H9 (cell line): ENCODE measurements around the gene SLC27A6. TPM values are rescaled to one million over a fixed set of nuclear protein-coding genes. Genes with fewer than 3 reads are reported as not detected.

Experiments used
- DNase-seq: peaks from one replicate; pipeline ENCODE4 v3.0.0-alpha.2; 2017
- H2AFZ ChIP-seq: one replicate; pipeline ENCODE4 v1.6.1; 2013; ENCODE audit warnings: mild to moderate bottlenecking, low read length, control low read depth, moderate library complexity
- H2AK5ac ChIP-seq: 2 replicates; pipeline ENCODE4 v1.6.1; 2013; ENCODE audit warnings: low read length, control low read depth, mixed read lengths; ENCODE audit not compliant: insufficient read length
- H2BK120ac ChIP-seq: one replicate; pipeline ENCODE4 v1.6.1; 2013; ENCODE audit warnings: low read depth, mild to moderate bottlenecking, low read length, control low read depth, inconsistent platforms; ENCODE audit not compliant: poor library complexity, severe bottlenecking
- H2BK12ac ChIP-seq: 2 replicates; pipeline ENCODE4 v1.6.1; 2013; ENCODE audit warnings: low read length, control low read depth, mixed read lengths, low read depth; ENCODE audit not compliant: insufficient read length
- H2BK15ac ChIP-seq: 2 replicates; pipeline ENCODE4 v1.6.1; 2013; ENCODE audit warnings: low read depth, low read length, control low read depth
- H2BK20ac ChIP-seq: one replicate; pipeline ENCODE4 v1.6.1; 2013; ENCODE audit warnings: low read depth, mild to moderate bottlenecking, low read length, control low read depth, inconsistent platforms; ENCODE audit not compliant: poor library complexity, severe bottlenecking
- H2BK5ac ChIP-seq: 2 replicates; pipeline ENCODE4 v1.6.1; 2013; ENCODE audit warnings: low read length, control low read depth, mixed read lengths; ENCODE audit not compliant: insufficient read length
- H3K14ac ChIP-seq: 2 replicates; pipeline ENCODE4 v1.6.1; 2013; ENCODE audit warnings: low read length, control low read depth; ENCODE audit not compliant: insufficient read depth
- H3K18ac ChIP-seq: 2 replicates; pipeline ENCODE4 v1.6.1; 2013; ENCODE audit warnings: low read depth, mild to moderate bottlenecking, mixed read lengths, low read length, control low read depth; ENCODE audit not compliant: insufficient read length
- H3K23ac ChIP-seq: 2 replicates; pipeline ENCODE4 v1.6.1; 2013; ENCODE audit warnings: low read length, control low read depth, mixed read lengths, low read depth; ENCODE audit not compliant: insufficient read length
- H3K23me2 ChIP-seq: 2 replicates; pipeline ENCODE4 v1.6.1; 2013; ENCODE audit warnings: low read depth, mild to moderate bottlenecking, mixed read lengths, low read length, control low read depth; ENCODE audit not compliant: insufficient read length, poor library complexity, severe bottlenecking
- H3K27ac ChIP-seq: 2 replicates; pipeline ENCODE4 v1.5.1; 2013; ENCODE audit warnings: low read length, control low read depth, mixed read lengths, low read depth; ENCODE audit not compliant: insufficient read length
- H3K27me3 ChIP-seq: 2 replicates; pipeline ENCODE4 v1.6.1; 2013; ENCODE audit warnings: low read length, control low read depth, inconsistent platforms; ENCODE audit not compliant: insufficient read depth
- H3K4ac ChIP-seq: 2 replicates; pipeline ENCODE4 v1.6.1; 2013; ENCODE audit warnings: low read depth, mild to moderate bottlenecking, control low read depth, inconsistent platforms, low read length, moderate library complexity
- H3K4me1 ChIP-seq: 2 replicates; pipeline ENCODE4 v1.6.1; 2013; ENCODE audit warnings: low read length, control low read depth, inconsistent platforms; ENCODE audit not compliant: insufficient read depth
- H3K4me2 ChIP-seq: 2 replicates; pipeline ENCODE4 v1.6.1; 2013; ENCODE audit warnings: low read length, control low read depth, mixed read lengths; ENCODE audit not compliant: insufficient read length, insufficient read depth
- H3K56ac ChIP-seq: 2 replicates; pipeline ENCODE4 v1.6.1; 2013; ENCODE audit warnings: low read depth, mild to moderate bottlenecking, mixed read lengths, low read length, control low read depth; ENCODE audit not compliant: insufficient read length
- H3K79me1 ChIP-seq: 2 replicates; pipeline ENCODE4 v1.6.1; 2013; ENCODE audit warnings: low read depth, mild to moderate bottlenecking, moderate library complexity, low read length, control low read depth, inconsistent platforms; ENCODE audit not compliant: insufficient read depth, poor library complexity, severe bottlenecking
- H3K79me2 ChIP-seq: 2 replicates; pipeline ENCODE4 v1.6.1; 2013; ENCODE audit warnings: low read length, control low read depth, inconsistent platforms; ENCODE audit not compliant: insufficient read depth
- H3K9ac ChIP-seq: 2 replicates; pipeline ENCODE4 v1.6.1; 2013; ENCODE audit warnings: low read length, control low read depth, mixed read lengths; ENCODE audit not compliant: insufficient read length; ENCODE audit errors: extremely low read depth
- H3K9me3 ChIP-seq: one replicate; pipeline ENCODE4 v1.6.1; 2013; ENCODE audit warnings: low read depth, low read length, inconsistent platforms; ENCODE audit not compliant: control insufficient read depth
- H3T11ph ChIP-seq: one replicate; pipeline ENCODE4 v1.6.1; 2013; ENCODE audit warnings: mild to moderate bottlenecking, low read length, control low read depth, inconsistent platforms
- H4K20me1 ChIP-seq: one replicate; pipeline ENCODE4 v1.6.1; 2013; ENCODE audit not compliant: control insufficient read depth, insufficient read length, insufficient read depth
- H4K5ac ChIP-seq: 2 replicates; pipeline ENCODE4 v1.6.1; 2013; ENCODE audit warnings: low read depth, mild to moderate bottlenecking, mixed read lengths, low read length, control low read depth; ENCODE audit not compliant: insufficient read length
- H4K8ac ChIP-seq: replicated peaks from 2 replicates; pipeline ENCODE4 v1.6.1; 2013; ENCODE audit warnings: low read length, control low read depth, mixed read lengths, low read depth; ENCODE audit not compliant: insufficient read length
- H4K91ac ChIP-seq: 2 replicates; pipeline ENCODE4 v1.6.1; 2013; ENCODE audit warnings: low read depth, mild to moderate bottlenecking, moderate library complexity, mixed read lengths, low read length, control low read depth; ENCODE audit not compliant: insufficient read length
- H3K27ac Mint-ChIP-seq, 3 experiments: 2 replicates in 2 of 3; 3 replicates in 1 of 3; pipeline ENCODE4 v1.8.0; 2020 to 2021; ENCODE audit warnings: mixed read lengths in 3 of 3, mild to moderate bottlenecking in 1 of 3, moderate library complexity in 1 of 3
- H3K27me3 Mint-ChIP-seq: 2 replicates; pipeline ENCODE4 v1.8.0; 2021; ENCODE audit warnings: low read depth, mild to moderate bottlenecking, moderate library complexity, mixed read lengths
- H3K36me3 Mint-ChIP-seq, 3 experiments: 2 replicates in 2 of 3; 3 replicates in 1 of 3; pipeline ENCODE4 v1.8.0; 2020 to 2021; ENCODE audit warnings: low read depth in 3 of 3, mixed read lengths in 3 of 3; ENCODE audit not compliant: insufficient read depth in 1 of 3
- H3K4me1 Mint-ChIP-seq, 2 experiments: 2 replicates each; pipeline ENCODE4 v1.8.0; 2020; ENCODE audit warnings: mixed read lengths in 2 of 2
- H3K4me3 Mint-ChIP-seq, 2 experiments: 2 replicates in 1 of 2; 3 replicates in 1 of 2; pipeline ENCODE4 v1.8.0; 2020 to 2021; ENCODE audit warnings: mild to moderate bottlenecking in 2 of 2, mixed read lengths in 2 of 2, moderate library complexity in 1 of 2
- H3K9me3 Mint-ChIP-seq, 2 experiments: 2 replicates in 1 of 2; 3 replicates in 1 of 2; pipeline ENCODE4 v1.8.0; 2020; ENCODE audit warnings: mild to moderate bottlenecking in 2 of 2, mixed read lengths in 2 of 2, moderate library complexity in 1 of 2
- CTCF ChIP-seq: fragments of 200-600 bp; sonication (generic); conservative IDR thresholded peaks from 3 replicates; pipeline ENCODE4 v1.8.0; 2021; ENCODE audit warnings: antibody characterized with exemption, mild to moderate bottlenecking
- WGBS: extraction: QIAGEN DNeasy Blood & Tissue Kit; methylation state at CpG from one replicate; pipeline ENCODE4 v1.1.7; 2013; ENCODE audit warnings: missing lambda C conversion rate, low lambda C conversion rate, mixed read lengths; ENCODE audit not compliant: insufficient read length; ENCODE audit errors: extremely low coverage; 5-methylcytosine and 5-hydroxymethylcytosine counted together
- total RNA-seq: library from RNA; stranded (reverse); gene quantifications from 2 replicates; pipeline ENCODE4 v1.2.1, GENCODE V29; 2021

The SLC27A6 gene
- total RNA-seq, 1 experiment from 2014 or later, result 3.0 TPM

- H3K27ac ChIP-seq, result no peak overlapping the region
- H3K27me3 ChIP-seq, result no peaks in the 10 kb centered on the region
- Mint-ChIP-seq H3K9me3 (no peaks in the 10 kb centered on the region), H3K4me3 (no peak overlapping the region), H3K4me1 (no peaks in the 10 kb centered on the region), H3K27me3 (no peaks in the 10 kb centered on the region), H3K27ac (no peak overlapping the region; a peak in 1 of 7 replicates), H3K36me3 (no peaks in the 10 kb centered on the region)
- H2BK20ac ChIP-seq, result no peak overlapping the region
- H3K14ac ChIP-seq, result no peak overlapping the region
- WGBS, result no CpG with 5 or more reads among the region's 2 CpGs
- H3K4me2 ChIP-seq, result no peak overlapping the region
- no peak overlapping the region for H3K4ac ChIP-seq
- no peak overlapping the region for H3T11ph ChIP-seq
- H2AFZ ChIP-seq, result no peak overlapping the region
- H3K79me2 ChIP-seq, result no peaks in the 10 kb centered on the region
- H2BK12ac ChIP-seq, result no peak overlapping the region
- H2BK5ac ChIP-seq, result no peak overlapping the region
- no peak overlapping the region for H4K91ac ChIP-seq
- H3K4me1 ChIP-seq, result no peaks in the 10 kb centered on the region
- no peaks in the 10 kb centered on the region for H3K23me2 ChIP-seq
- no peak overlapping the region for H3K23ac ChIP-seq
- DNase-seq, result no peak
- no peak overlapping the region for H3K56ac ChIP-seq
- no peak for TF ChIP-seq CTCF
- H3K9me3 ChIP-seq, result no peaks in the 10 kb centered on the region
- H2BK120ac ChIP-seq, result no peak overlapping the region
- no peak overlapping the region for H4K8ac ChIP-seq
- H3K18ac ChIP-seq, result no peak overlapping the region
- H4K5ac ChIP-seq, result no peak overlapping the region
- H3K79me1 ChIP-seq, result no peaks in the 10 kb centered on the region
- H3K9ac ChIP-seq, result no peak overlapping the region
- H2AK5ac ChIP-seq, result no peak overlapping the region
- no peaks in the 10 kb centered on the region for H4K20me1 ChIP-seq
- no peak overlapping the region for H2BK15ac ChIP-seq
Measured at GRCh38 chr5:129022599-129022998, 57.3 kb downstream of the SLC27A6 start.
